ENCODE data around the gene ERGIC2.

ERGIC2 gene

DNA sequence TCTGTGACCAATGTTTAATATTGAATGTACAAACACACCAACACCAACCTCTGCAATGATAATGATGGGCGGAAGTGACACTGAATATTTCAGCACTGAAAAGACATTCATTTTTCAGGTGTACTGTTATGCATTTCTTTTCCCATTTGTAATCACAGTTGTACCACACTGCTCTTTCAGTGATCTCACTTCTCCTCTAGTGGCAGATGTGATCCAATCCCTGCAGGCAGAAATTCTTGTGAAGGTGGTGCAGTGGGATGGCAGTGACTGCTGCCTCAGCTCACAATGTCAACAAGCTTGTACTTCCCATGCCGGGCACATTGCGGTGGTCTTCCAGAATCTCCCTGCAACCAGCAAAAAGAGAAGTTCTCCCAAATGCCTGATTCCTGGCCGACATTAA is 23.0 kb upstream of the ERGIC2 start:
- ATAC-seq: no peak
- TF ChIP-seq ISL1 (CRISPR knock-in tag; IDR thresholded peaks at IDR 0.05) (no peak), PPARA (CRISPR knock-in tag; IDR thresholded peaks at IDR 0.05; ENCODE audit: borderline replicate concordance) (no peak), RARB (CRISPR knock-in tag; IDR thresholded peaks at IDR 0.05) (no peak), BACH2 (CRISPR knock-in tag; IDR thresholded peaks at IDR 0.05; ENCODE audit: borderline replicate concordance) (no peak), ZC3H10 (CRISPR knock-in tag; IDR thresholded peaks at IDR 0.05) (no peak), ZNF8 (CRISPR knock-in tag; IDR thresholded peaks at IDR 0.05) (no peak), ESRRG (CRISPR knock-in tag; IDR thresholded peaks at IDR 0.05) (no peak), ZNF70 (CRISPR knock-in tag; IDR thresholded peaks at IDR 0.05) (no peak), ZNF565 (CRISPR knock-in tag; conservative IDR thresholded peaks at IDR 0.05; ENCODE audit: low read depth) (no peak), ZFP30 (CRISPR knock-in tag; IDR thresholded peaks at IDR 0.05) (no peak), TCF4 (CRISPR knock-in tag; IDR thresholded peaks at IDR 0.05; ENCODE audit: borderline replicate concordance) (no peak), CSDC2 (CRISPR knock-in tag; IDR thresholded peaks at IDR 0.05) (no peak), SNAI2 (CRISPR knock-in tag; IDR thresholded peaks at IDR 0.05) (no peak), ZFP3 (CRISPR knock-in tag; IDR thresholded peaks at IDR 0.05) (no peak), GLIS3 (CRISPR knock-in tag; IDR thresholded peaks at IDR 0.05) (no peak), PATZ1 (CRISPR knock-in tag; IDR thresholded peaks at IDR 0.05; ENCODE audit: borderline replicate concordance) (no peak), POU6F1 (CRISPR knock-in tag; IDR thresholded peaks at IDR 0.05; ENCODE audit: borderline replicate concordance, low read depth) (no peak), TOX (CRISPR knock-in tag; IDR thresholded peaks at IDR 0.05; ENCODE audit: borderline replicate concordance) (no peak)
- TF ChIP-seq, protein P1, sequence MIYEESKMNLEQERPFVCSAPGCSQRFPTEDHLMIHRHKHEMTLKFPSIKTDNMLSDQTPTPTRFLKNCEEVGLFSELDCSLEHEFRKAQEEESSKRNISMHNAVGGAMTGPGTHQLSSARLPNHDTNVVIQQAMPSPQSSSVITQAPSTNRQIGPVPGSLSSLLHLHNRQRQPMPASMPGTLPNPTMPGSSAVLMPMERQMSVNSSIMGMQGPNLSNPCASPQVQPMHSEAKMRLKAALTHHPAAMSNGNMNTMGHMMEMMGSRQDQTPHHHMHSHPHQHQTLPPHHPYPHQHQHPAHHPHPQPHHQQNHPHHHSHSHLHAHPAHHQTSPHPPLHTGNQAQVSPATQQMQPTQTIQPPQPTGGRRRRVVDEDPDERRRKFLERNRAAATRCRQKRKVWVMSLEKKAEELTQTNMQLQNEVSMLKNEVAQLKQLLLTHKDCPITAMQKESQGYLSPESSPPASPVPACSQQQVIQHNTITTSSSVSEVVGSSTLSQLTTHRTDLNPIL (CRISPR knock-in tag; IDR thresholded peaks at IDR 0.05; ENCODE audit: low read depth): no peak
- TF ChIP-seq, protein P2, sequence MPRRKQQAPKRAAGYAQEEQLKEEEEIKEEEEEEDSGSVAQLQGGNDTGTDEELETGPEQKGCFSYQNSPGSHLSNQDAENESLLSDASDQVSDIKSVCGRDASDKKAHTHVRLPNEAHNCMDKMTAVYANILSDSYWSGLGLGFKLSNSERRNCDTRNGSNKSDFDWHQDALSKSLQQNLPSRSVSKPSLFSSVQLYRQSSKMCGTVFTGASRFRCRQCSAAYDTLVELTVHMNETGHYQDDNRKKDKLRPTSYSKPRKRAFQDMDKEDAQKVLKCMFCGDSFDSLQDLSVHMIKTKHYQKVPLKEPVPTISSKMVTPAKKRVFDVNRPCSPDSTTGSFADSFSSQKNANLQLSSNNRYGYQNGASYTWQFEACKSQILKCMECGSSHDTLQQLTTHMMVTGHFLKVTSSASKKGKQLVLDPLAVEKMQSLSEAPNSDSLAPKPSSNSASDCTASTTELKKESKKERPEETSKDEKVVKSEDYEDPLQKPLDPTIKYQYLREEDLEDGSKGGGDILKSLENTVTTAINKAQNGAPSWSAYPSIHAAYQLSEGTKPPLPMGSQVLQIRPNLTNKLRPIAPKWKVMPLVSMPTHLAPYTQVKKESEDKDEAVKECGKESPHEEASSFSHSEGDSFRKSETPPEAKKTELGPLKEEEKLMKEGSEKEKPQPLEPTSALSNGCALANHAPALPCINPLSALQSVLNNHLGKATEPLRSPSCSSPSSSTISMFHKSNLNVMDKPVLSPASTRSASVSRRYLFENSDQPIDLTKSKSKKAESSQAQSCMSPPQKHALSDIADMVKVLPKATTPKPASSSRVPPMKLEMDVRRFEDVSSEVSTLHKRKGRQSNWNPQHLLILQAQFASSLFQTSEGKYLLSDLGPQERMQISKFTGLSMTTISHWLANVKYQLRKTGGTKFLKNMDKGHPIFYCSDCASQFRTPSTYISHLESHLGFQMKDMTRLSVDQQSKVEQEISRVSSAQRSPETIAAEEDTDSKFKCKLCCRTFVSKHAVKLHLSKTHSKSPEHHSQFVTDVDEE (CRISPR knock-in tag; IDR thresholded peaks at IDR 0.05): no peak

DNA sequence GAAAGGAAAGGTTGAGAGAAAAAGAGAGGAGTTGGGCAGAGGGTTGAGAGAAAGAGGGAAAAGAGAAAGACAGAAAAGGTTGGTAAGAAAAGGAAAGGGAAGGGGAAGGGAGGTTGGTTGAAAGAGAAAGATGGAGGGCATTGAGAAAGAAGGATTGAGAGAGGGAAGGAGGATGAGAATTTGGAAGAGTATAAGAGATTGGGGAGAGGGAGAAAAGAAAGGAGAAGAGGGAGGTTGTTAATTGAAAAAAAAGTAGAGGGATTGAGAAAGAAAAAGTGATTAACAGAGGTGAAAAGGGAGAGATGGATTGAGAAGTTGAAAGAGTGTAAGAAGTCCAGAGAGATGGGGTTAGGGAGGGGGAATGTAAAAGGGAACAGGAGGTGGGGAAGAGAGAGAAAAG is 21.5 kb upstream of the ERGIC2 start:
- ATAC-seq: no peak
- TF ChIP-seq, protein P2 (CRISPR knock-in tag; IDR thresholded peaks at IDR 0.05): no peak
- TF ChIP-seq ESRRG (CRISPR knock-in tag; IDR thresholded peaks at IDR 0.05) (no peak), ARNTL (CRISPR knock-in tag; IDR thresholded peaks at IDR 0.05; ENCODE audit: borderline replicate concordance, low read depth) (no peak), BACH2 (CRISPR knock-in tag; IDR thresholded peaks at IDR 0.05; ENCODE audit: borderline replicate concordance) (no peak)

- TF ChIP-seq CSDC2 (CRISPR knock-in tag; IDR thresholded peaks at IDR 0.05): no peak
- no peak for TF ChIP-seq ZNF565 (CRISPR knock-in tag; conservative IDR thresholded peaks at IDR 0.05; ENCODE audit: low read depth)
- no peak for TF ChIP-seq ARNTL (CRISPR knock-in tag; IDR thresholded peaks at IDR 0.05; ENCODE audit: borderline replicate concordance, low read depth)
- TF ChIP-seq POU6F1 (CRISPR knock-in tag; IDR thresholded peaks at IDR 0.05; ENCODE audit: borderline replicate concordance, low read depth): no peak
- TF ChIP-seq BACH2 (CRISPR knock-in tag; IDR thresholded peaks at IDR 0.05; ENCODE audit: borderline replicate concordance): no peak
- TF ChIP-seq, protein P3, sequence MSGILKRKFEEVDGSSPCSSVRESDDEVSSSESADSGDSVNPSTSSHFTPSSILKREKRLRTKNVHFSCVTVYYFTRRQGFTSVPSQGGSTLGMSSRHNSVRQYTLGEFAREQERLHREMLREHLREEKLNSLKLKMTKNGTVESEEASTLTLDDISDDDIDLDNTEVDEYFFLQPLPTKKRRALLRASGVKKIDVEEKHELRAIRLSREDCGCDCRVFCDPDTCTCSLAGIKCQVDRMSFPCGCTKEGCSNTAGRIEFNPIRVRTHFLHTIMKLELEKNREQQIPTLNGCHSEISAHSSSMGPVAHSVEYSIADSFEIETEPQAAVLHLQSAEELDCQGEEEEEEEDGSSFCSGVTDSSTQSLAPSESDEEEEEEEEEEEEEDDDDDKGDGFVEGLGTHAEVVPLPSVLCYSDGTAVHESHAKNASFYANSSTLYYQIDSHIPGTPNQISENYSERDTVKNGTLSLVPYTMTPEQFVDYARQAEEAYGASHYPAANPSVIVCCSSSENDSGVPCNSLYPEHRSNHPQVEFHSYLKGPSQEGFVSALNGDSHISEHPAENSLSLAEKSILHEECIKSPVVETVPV (CRISPR knock-in tag; IDR thresholded peaks at IDR 0.05): no peak
- ATAC-seq: no peak
These were observed 17.5 kb upstream of the ERGIC2 start for GRCh38 chr12:29398495-29398894.
